GM19035 (cell line): ENCODE data around the gene PARP8.
"Not testable (repeated sequence)": the region's sequence is repeated elsewhere in the genome, so short reads cannot be mapped to it uniquely, and the experiment has no call there.

Experiments
- ATAC-seq: cut with Tn5 transposase; IDR thresholded peaks from one replicate; pipeline ENCODE4 v1.9.1; 2021; ENCODE audit not compliant: unreplicated experiment

The PARP8 gene

GRCh38 chr5:50770441-50770840 lies 104.0 kb downstream of the PARP8 start:
- no peak for ATAC-seq

- ATAC-seq = not testable (repeated sequence)
These were observed 108.2 kb downstream of the PARP8 start for GRCh38 chr5:50774446-50775175.

GRCh38 chr5:50786073-50786472 lies 119.6 kb downstream of the PARP8 start:
- no peak for ATAC-seq

GRCh38 chr5:50791813-50792212 lies 125.4 kb downstream of the PARP8 start:
- ATAC-seq = no peak

- ATAC-seq = no peak
These were observed 126.4 kb downstream of the PARP8 start for GRCh38 chr5:50792843-50793242.

- no peak for ATAC-seq
These were observed 128.4 kb downstream of the PARP8 start for GRCh38 chr5:50794812-50795211.

GRCh38 chr5:50798002-50798401 lies 131.6 kb downstream of the PARP8 start:
- no peak for ATAC-seq

- ATAC-seq = no peak
These were observed 133.2 kb downstream of the PARP8 start for GRCh38 chr5:50799596-50799995.

GRCh38 chr5:50800410-50800809 lies 134.0 kb downstream of the PARP8 start:
- no peak for ATAC-seq

- no peak for ATAC-seq
These were observed 141.2 kb downstream of the PARP8 start for GRCh38 chr5:50807661-50808060.

GRCh38 chr5:50808406-50808805 lies 142.0 kb downstream of the PARP8 start:
- no peak for ATAC-seq

- not testable (repeated sequence) for ATAC-seq
These were observed 145.3 kb downstream of the PARP8 start for GRCh38 chr5:50811746-50812145.

GRCh38 chr5:50813691-50814090 lies 147.3 kb downstream of the PARP8 start:
- ATAC-seq = no peak

- no peak for ATAC-seq
These were observed 148.1 kb downstream of the PARP8 start for GRCh38 chr5:50814556-50814955.

- ATAC-seq = no peak
These were observed 155.6 kb downstream of the PARP8 start for GRCh38 chr5:50822046-50822445.

GRCh38 chr5:50822761-50823160 lies 156.3 kb downstream of the PARP8 start:
- ATAC-seq = no peak

- ATAC-seq = no peak
These were observed 157.1 kb downstream of the PARP8 start for GRCh38 chr5:50823568-50823967.

- no peak for ATAC-seq
These were observed 157.7 kb downstream of the PARP8 start for GRCh38 chr5:50824109-50824508.

- no peak for ATAC-seq
These were observed 161.2 kb downstream of the PARP8 start for GRCh38 chr5:50827516-50828247.

- ATAC-seq = no peak
These were observed 162.6 kb downstream of the PARP8 start for GRCh38 chr5:50829023-50829422.

GRCh38 chr5:50832657-50833284 lies 166.3 kb downstream of the PARP8 start:
- no peak for ATAC-seq

GRCh38 chr5:50836356-50836755 lies 169.9 kb downstream of the PARP8 start:
- no peak for ATAC-seq
